ENCODE measurements around the gene UTF1.

Gene UTF1

GRCh38 chr10:133200621-133201031, 29.4 kb upstream of the UTF1 start:
- TF ChIP-seq, protein P1, sequence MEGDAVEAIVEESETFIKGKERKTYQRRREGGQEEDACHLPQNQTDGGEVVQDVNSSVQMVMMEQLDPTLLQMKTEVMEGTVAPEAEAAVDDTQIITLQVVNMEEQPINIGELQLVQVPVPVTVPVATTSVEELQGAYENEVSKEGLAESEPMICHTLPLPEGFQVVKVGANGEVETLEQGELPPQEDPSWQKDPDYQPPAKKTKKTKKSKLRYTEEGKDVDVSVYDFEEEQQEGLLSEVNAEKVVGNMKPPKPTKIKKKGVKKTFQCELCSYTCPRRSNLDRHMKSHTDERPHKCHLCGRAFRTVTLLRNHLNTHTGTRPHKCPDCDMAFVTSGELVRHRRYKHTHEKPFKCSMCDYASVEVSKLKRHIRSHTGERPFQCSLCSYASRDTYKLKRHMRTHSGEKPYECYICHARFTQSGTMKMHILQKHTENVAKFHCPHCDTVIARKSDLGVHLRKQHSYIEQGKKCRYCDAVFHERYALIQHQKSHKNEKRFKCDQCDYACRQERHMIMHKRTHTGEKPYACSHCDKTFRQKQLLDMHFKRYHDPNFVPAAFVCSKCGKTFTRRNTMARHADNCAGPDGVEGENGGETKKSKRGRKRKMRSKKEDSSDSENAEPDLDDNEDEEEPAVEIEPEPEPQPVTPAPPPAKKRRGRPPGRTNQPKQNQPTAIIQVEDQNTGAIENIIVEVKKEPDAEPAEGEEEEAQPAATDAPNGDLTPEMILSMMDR (IDR thresholded peaks at IDR 0.05; ENCODE audit: low read depth, low read length): no peak
- DNase-seq (ENCODE audit: low read depth in 2 of 2): no peak

DNA sequence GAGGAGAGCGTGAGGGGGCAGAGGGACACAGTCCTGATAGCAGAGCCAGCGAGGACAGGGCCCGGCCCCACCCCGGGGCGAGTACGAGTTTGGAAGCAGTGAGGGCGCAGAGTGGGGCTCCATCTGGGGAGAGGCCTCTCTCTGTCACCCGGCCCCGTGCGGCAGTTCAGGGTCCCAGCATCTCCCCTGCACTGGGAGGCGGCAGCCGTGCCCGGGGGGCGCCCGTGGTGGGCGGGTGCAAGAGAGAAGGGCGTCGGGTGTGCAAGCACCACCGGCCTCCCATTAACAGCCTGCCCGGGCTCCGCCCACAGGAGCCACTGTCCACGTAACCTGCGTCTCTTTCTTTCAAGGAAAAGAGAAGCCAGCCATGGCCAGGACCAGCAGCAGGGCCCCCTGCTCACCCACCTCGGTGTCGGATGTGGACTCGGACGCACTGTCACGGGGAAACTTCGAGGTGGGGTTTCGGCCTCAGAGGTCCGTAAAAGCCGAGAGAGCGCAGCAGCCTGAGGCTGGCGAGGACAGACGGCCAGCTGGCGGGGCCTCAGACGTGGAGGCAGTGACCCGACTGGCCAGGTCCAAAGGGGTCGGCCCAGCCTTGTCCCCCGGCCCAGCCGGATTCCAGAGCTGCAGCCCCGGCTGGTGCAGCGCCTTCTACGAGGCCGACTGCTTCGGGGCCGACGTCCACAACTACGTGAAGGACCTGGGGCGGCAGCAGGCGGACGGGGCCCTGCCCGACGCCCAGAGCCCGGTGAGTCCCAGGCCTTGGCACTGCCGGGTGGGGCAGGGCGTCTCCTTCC, 28.7 kb upstream of the UTF1 start:
- H3K4me3 ChIP-seq (replicated peaks in 1 of 2; ENCODE audit: low read depth in 2 of 2, low read length in 2 of 2): no peak overlapping the region
- TF ChIP-seq, protein P1 (IDR thresholded peaks at IDR 0.05; ENCODE audit: low read depth, low read length): no peak
- no peak for DNase-seq (ENCODE audit: low read depth in 2 of 2)

More at GRCh38 chr10:133200621-133201031, 29.4 kb upstream of the UTF1 start:
- no peak overlapping the region for H3K4me3 ChIP-seq (replicated peaks in 1 of 2; ENCODE audit: low read depth in 2 of 2, low read length in 2 of 2)

GRCh38 chr10:133201948-133202725, 27.9 kb upstream of the UTF1 start:
- TF ChIP-seq, protein P1 (IDR thresholded peaks at IDR 0.05; ENCODE audit: low read depth, low read length): no peak
- DNase-seq (ENCODE audit: low read depth in 2 of 2): no peak

GRCh38 chr10:133202778-133203651, 27.0 kb upstream of the UTF1 start:
- TF ChIP-seq, protein P1 (IDR thresholded peaks at IDR 0.05; ENCODE audit: low read depth, low read length): no peak
- no peak overlapping the region for H3K4me3 ChIP-seq (replicated peaks in 1 of 2; ENCODE audit: low read depth in 2 of 2, low read length in 2 of 2)
- DNase-seq (ENCODE audit: low read depth in 2 of 2): no peak

More at GRCh38 chr10:133201948-133202725, 27.9 kb upstream of the UTF1 start:
- no peak overlapping the region for H3K4me3 ChIP-seq (replicated peaks in 1 of 2; ENCODE audit: low read depth in 2 of 2, low read length in 2 of 2)

DNA sequence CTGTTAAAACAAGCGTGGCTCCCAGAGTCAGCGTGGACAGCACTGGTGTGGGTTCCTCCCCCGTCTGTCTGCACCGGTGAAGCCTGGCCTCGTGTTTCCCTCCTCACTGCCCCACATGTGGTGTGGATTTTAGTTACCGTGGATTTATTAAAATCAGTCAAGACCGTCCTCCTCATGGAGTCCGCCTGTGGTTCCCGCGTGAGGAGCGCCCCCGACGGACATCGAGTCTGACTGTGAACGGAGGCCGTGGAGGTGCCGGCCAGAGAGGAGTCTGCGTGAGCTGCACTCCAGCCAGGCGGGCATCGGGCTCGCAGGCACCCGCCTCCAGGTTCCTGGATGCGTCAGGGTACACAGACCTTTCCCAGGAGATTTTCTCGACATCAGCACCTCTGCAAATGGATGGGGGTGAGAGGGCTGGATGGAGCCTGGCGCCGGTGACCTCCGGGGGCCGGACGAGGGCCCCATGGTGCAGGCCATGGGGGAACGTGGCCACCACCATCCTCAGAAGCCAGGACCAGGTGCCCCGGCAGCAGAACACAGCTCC, 26.3 kb upstream of the UTF1 start:
- TF ChIP-seq, protein P1 (IDR thresholded peaks at IDR 0.05; ENCODE audit: low read depth, low read length): no peak
- DNase-seq (ENCODE audit: low read depth in 2 of 2): no peak
- H3K4me3 ChIP-seq (replicated peaks in 1 of 2; ENCODE audit: low read depth in 2 of 2, low read length in 2 of 2): no peak overlapping the region
